Measurements from ENCODE around the gene TTLL7.

TTLL7 gene

DNA sequence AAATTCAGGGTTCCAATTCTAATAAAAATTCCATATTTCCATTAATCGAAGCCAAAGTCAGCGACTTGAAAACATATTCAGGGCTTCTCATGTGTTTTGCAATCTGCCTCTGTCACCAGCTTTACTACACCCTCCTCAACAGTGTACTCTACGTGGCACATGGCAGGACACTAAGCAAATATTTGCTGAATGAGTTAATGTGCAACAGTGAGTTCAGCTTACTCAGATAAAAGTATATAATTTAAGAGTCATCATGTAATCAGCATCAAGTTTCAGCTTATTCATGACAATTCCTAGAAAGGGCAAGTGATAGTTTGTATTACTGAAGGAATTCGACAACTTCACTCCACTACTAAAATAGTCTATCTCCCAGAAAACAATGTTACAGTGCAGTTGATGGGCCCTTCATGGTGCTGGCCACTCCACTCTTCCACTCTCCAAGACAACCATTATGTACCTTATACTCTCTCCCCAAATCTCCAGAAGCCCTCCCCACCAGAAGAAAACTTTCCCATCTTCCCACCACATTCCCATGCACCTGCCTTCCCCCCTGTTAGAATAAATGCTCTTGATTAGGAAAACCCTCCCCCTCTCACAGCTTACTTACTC, 97.3 kb downstream of the TTLL7 start:
- Histone ChIP-seq H3K27ac (ENCODE audit: low read length, poor library complexity, severe bottlenecking) (no peak overlapping the region), H2BK120ac (ENCODE audit: low read depth, low read length) (no peak overlapping the region), H2BK5ac (ENCODE audit: low read depth, low read length, poor library complexity, severe bottlenecking) (no peak overlapping the region), H4K8ac (ENCODE audit: low read length) (no peak overlapping the region), H2BK12ac (ENCODE audit: low read length in 2 of 2) (no peak overlapping the region), H3K18ac (ENCODE audit: low read depth in 1 of 2, low read length in 2 of 2) (no peak overlapping the region), H3K9ac (ENCODE audit: low read length) (no peak overlapping the region), H3K4me1 (ENCODE audit: control insufficient read depth, insufficient read depth, low read depth, low read length) (peaks cover 2% of the 10 kb centered on the region), H3K4me3 (ENCODE audit: insufficient read depth in 1 of 2, low read depth in 1 of 2, low read length in 2 of 2) (no peak overlapping the region), H3K27me3 (ENCODE audit: control insufficient read depth in 1 of 2, insufficient read depth in 1 of 2, low read length in 2 of 2) (no peaks in the 10 kb centered on the region), H3K9me3 (ENCODE audit: control insufficient read depth, low read length) (no peaks in the 10 kb centered on the region), H3K36me3 (ENCODE audit: control insufficient read depth in 1 of 2, insufficient read depth in 2 of 2, low read depth in 1 of 2, low read length in 2 of 2) (no peaks in the 10 kb centered on the region), H3K4me2 (ENCODE audit: low read length, poor library complexity, severe bottlenecking) (no peak overlapping the region), H3K23ac (ENCODE audit: low read length in 2 of 2) (no peak overlapping the region), H3K4ac (ENCODE audit: low read depth in 1 of 2, low read length in 2 of 2) (no peak overlapping the region), H2BK15ac (ENCODE audit: low read depth, poor library complexity, severe bottlenecking) (no peak overlapping the region), H4K91ac (ENCODE audit: low read length) (no peak overlapping the region), H2AK5ac (ENCODE audit: low read length, severe bottlenecking) (no peak overlapping the region), H3K79me1 (replicated peaks; ENCODE audit: low read length, poor library complexity, severe bottlenecking) (no peaks in the 10 kb centered on the region), H2AFZ (ENCODE audit: low read depth, low read length) (no peak overlapping the region), H3K14ac (ENCODE audit: low read length in 2 of 2) (peak overlapping the region in 1 of 2 experiments; percentile 55)
- WGBS = 88% methylated on average over 3 of the region's 4 CpGs
- DNase-seq = peak; percentile 77

DNA sequence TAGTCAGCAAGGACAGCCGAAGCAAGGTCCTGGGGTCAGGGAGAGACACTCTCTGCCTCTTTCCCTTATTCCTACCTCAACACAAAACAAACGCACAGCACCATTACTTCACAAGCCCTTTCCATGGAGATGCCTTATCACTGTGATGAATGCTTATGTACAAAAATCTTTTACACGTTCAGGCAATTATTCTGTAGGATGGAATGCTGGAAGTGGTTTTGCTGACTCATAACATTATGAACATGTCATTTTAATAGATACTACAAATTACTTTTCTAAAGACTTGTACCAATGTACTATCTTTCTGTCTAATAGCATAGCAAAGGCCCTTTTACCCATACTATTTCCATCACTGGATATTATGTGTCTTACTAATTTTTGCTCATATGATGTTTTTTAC, 98.4 kb downstream of the TTLL7 start:
- 33% methylated on average over 1 of the region's 3 CpGs for WGBS
- H2AFZ ChIP-seq (ENCODE audit: low read depth, low read length) = no peak overlapping the region
- DNase-seq = peak; percentile 50
- no peak overlapping the region for H3K4ac ChIP-seq (ENCODE audit: low read depth in 1 of 2, low read length in 2 of 2)
- H4K8ac ChIP-seq (ENCODE audit: low read length) = no peak overlapping the region
- H2AK5ac ChIP-seq (ENCODE audit: low read length, severe bottlenecking) = no peak overlapping the region
- no peak overlapping the region for H3K4me3 ChIP-seq (ENCODE audit: insufficient read depth in 1 of 2, low read depth in 1 of 2, low read length in 2 of 2)
- no peak overlapping the region for H3K14ac ChIP-seq (ENCODE audit: low read length in 2 of 2)
- no peak overlapping the region for H3K27ac ChIP-seq (ENCODE audit: low read length, poor library complexity, severe bottlenecking)
- H3K9ac ChIP-seq (ENCODE audit: low read length) = no peak overlapping the region
- no peak overlapping the region for H2BK5ac ChIP-seq (ENCODE audit: low read depth, low read length, poor library complexity, severe bottlenecking)
- no peaks in the 10 kb centered on the region for H3K79me1 ChIP-seq (replicated peaks; ENCODE audit: low read length, poor library complexity, severe bottlenecking)
- H3K27me3 ChIP-seq (ENCODE audit: control insufficient read depth in 1 of 2, insufficient read depth in 1 of 2, low read length in 2 of 2) = no peaks in the 10 kb centered on the region
- no peak overlapping the region for H3K23ac ChIP-seq (ENCODE audit: low read length in 2 of 2)
- no peak overlapping the region for H3K18ac ChIP-seq (ENCODE audit: low read depth in 1 of 2, low read length in 2 of 2)
- no peak overlapping the region for H3K4me2 ChIP-seq (ENCODE audit: low read length, poor library complexity, severe bottlenecking)
- peaks cover 2% of the 10 kb centered on the region for H3K4me1 ChIP-seq (ENCODE audit: control insufficient read depth, insufficient read depth, low read depth, low read length)
- no peak overlapping the region for H2BK15ac ChIP-seq (ENCODE audit: low read depth, poor library complexity, severe bottlenecking)
- H2BK12ac ChIP-seq (ENCODE audit: low read length in 2 of 2) = no peak overlapping the region
- H3K9me3 ChIP-seq (ENCODE audit: control insufficient read depth, low read length) = no peaks in the 10 kb centered on the region
- no peak overlapping the region for H2BK120ac ChIP-seq (ENCODE audit: low read depth, low read length)
- H3K36me3 ChIP-seq (ENCODE audit: control insufficient read depth in 1 of 2, insufficient read depth in 2 of 2, low read depth in 1 of 2, low read length in 2 of 2) = no peaks in the 10 kb centered on the region
- no peak overlapping the region for H4K91ac ChIP-seq (ENCODE audit: low read length)

DNA sequence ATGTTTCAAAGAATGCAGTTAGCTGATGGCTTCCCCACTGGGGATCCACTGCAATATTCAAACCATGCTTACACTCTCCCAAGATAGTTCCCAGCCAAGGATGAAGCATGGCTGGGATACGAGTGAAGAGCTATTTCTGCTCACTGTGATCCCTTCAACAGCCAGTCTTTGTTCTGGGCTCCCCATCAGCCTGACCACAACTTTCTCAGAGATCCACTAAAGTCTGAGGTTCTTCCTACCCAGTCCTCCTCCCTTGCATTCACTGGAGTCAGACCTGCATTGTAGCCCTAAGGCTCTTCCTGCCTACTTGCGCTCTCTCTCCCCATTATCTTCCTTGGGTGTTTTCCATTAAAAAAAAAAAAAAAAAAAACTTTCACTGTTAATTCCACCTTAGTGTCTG, 101.4 kb downstream of the TTLL7 start:
- Histone ChIP-seq H3K36me3 (ENCODE audit: control insufficient read depth in 1 of 2, insufficient read depth in 2 of 2, low read depth in 1 of 2, low read length in 2 of 2) (no peaks in the 10 kb centered on the region), H2BK15ac (ENCODE audit: low read depth, poor library complexity, severe bottlenecking) (no peak overlapping the region), H3K14ac (ENCODE audit: low read length in 2 of 2) (no peak overlapping the region), H2BK120ac (ENCODE audit: low read depth, low read length) (no peak overlapping the region), H2AK5ac (ENCODE audit: low read length, severe bottlenecking) (no peak overlapping the region), H3K4me2 (ENCODE audit: low read length, poor library complexity, severe bottlenecking) (no peak overlapping the region), H3K9me3 (ENCODE audit: control insufficient read depth, low read length) (no peaks in the 10 kb centered on the region), H3K4me3 (ENCODE audit: insufficient read depth in 1 of 2, low read depth in 1 of 2, low read length in 2 of 2) (no peak overlapping the region), H3K4me1 (ENCODE audit: control insufficient read depth, insufficient read depth, low read depth, low read length) (peaks cover 2% of the 10 kb centered on the region), H3K18ac (ENCODE audit: low read depth in 1 of 2, low read length in 2 of 2) (no peak overlapping the region), H2AFZ (ENCODE audit: low read depth, low read length) (peak overlapping the region; percentile 14), H3K79me1 (replicated peaks; ENCODE audit: low read length, poor library complexity, severe bottlenecking) (no peaks in the 10 kb centered on the region), H4K91ac (ENCODE audit: low read length) (no peak overlapping the region), H3K27me3 (ENCODE audit: control insufficient read depth in 1 of 2, insufficient read depth in 1 of 2, low read length in 2 of 2) (no peaks in the 10 kb centered on the region), H2BK12ac (ENCODE audit: low read length in 2 of 2) (no peak overlapping the region), H4K8ac (ENCODE audit: low read length) (peak overlapping the region; percentile 60), H3K9ac (ENCODE audit: low read length) (no peak overlapping the region), H3K27ac (ENCODE audit: low read length, poor library complexity, severe bottlenecking) (no peak overlapping the region), H3K4ac (ENCODE audit: low read depth in 1 of 2, low read length in 2 of 2) (peak overlapping the region in 1 of 2 experiments; percentile 51), H3K23ac (ENCODE audit: low read length in 2 of 2) (no peak overlapping the region), H2BK5ac (ENCODE audit: low read depth, low read length, poor library complexity, severe bottlenecking) (no peak overlapping the region)
- DNase-seq = no peak
- WGBS = 94% methylated on average over 2 of the region's 2 CpGs

DNA sequence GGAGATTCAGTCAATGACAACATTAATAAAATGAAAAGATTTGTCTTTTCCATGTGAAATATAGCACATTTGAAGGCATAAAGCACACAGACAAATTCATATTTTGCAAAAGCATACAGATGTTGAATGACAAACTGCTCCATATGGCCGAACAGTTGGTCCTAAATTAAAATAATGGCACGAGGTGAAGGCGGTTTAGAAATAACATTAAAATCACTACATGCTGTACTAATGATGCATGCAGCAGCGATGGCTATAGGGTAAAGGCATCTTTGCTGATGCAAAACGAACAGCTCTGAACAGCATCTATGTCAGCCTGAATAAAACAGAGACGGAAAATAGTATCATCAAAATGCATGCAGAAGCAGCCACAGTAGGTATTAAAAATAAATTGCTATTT, 102.6 kb downstream of the TTLL7 start:
- no peak overlapping the region for H3K18ac ChIP-seq (ENCODE audit: low read depth in 1 of 2, low read length in 2 of 2)
- no peaks in the 10 kb centered on the region for H3K27me3 ChIP-seq (ENCODE audit: control insufficient read depth in 1 of 2, insufficient read depth in 1 of 2, low read length in 2 of 2)
- DNase-seq = no peak
- H3K4me1 ChIP-seq (ENCODE audit: control insufficient read depth, insufficient read depth, low read depth, low read length) = peaks cover 2% of the 10 kb centered on the region
- H2BK15ac ChIP-seq (ENCODE audit: low read depth, poor library complexity, severe bottlenecking) = no peak overlapping the region
- H3K4me2 ChIP-seq (ENCODE audit: low read length, poor library complexity, severe bottlenecking) = no peak overlapping the region
- no peaks in the 10 kb centered on the region for H3K79me1 ChIP-seq (replicated peaks; ENCODE audit: low read length, poor library complexity, severe bottlenecking)
- H4K91ac ChIP-seq (ENCODE audit: low read length) = no peak overlapping the region
- no peak overlapping the region for H3K23ac ChIP-seq (ENCODE audit: low read length in 2 of 2)
- H3K9ac ChIP-seq (ENCODE audit: low read length) = no peak overlapping the region
- H2BK12ac ChIP-seq (ENCODE audit: low read length in 2 of 2) = no peak overlapping the region
- WGBS = 95% methylated on average over 5 of the region's 6 CpGs
- H2AK5ac ChIP-seq (ENCODE audit: low read length, severe bottlenecking) = no peak overlapping the region
- no peak overlapping the region for H3K27ac ChIP-seq (ENCODE audit: low read length, poor library complexity, severe bottlenecking)
- H3K36me3 ChIP-seq (ENCODE audit: control insufficient read depth in 1 of 2, insufficient read depth in 2 of 2, low read depth in 1 of 2, low read length in 2 of 2) = peaks cover 0 to 3% of the 10 kb centered on the region in 2 experiments
- no peak overlapping the region for H2BK5ac ChIP-seq (ENCODE audit: low read depth, low read length, poor library complexity, severe bottlenecking)
- H3K4me3 ChIP-seq (ENCODE audit: insufficient read depth in 1 of 2, low read depth in 1 of 2, low read length in 2 of 2) = no peak overlapping the region
- H4K8ac ChIP-seq (ENCODE audit: low read length) = no peak overlapping the region
- H3K9me3 ChIP-seq (ENCODE audit: control insufficient read depth, low read length) = no peaks in the 10 kb centered on the region
- no peak overlapping the region for H2BK120ac ChIP-seq (ENCODE audit: low read depth, low read length)
- no peak overlapping the region for H3K14ac ChIP-seq (ENCODE audit: low read length in 2 of 2)
- H3K4ac ChIP-seq (ENCODE audit: low read depth in 1 of 2, low read length in 2 of 2) = no peak overlapping the region
- H2AFZ ChIP-seq (ENCODE audit: low read depth, low read length) = no peak overlapping the region

Data from mesenchymal stem cell (in vitro differentiated cells and primary cell).